Measurements from ENCODE around the gene RPL21.

RPL21 gene

DNA sequence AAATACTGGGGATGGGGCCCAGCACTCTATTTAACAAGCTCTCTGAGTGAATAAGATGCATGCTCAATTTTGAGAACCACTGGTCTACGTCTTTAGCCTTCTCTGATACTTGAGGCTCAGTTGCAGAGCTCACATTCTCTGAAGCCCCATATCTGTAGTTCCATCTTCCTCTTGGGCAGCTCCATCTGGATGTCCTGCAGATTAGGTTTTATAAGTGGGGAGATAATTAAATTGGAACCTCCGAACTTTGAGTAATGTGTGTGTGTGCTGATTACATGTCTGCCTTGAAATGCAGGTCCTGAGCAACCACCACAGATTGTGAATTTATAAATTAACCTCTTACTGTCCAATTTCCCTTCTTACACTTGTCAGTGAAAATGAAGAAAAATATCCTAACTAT lies 12.1 kb downstream of the RPL21 start:
- Histone ChIP-seq H3K9ac (ENCODE audit: low read length) (no peak overlapping the region), H3K27me3 (ENCODE audit: control insufficient read depth, insufficient read depth, low read length) (no peaks in the 10 kb centered on the region), H3K4me1 (ENCODE audit: control insufficient read depth, insufficient read depth, low read length) (peaks cover 18% of the 10 kb centered on the region), H3K4me3 (ENCODE audit: low read length) (no peak overlapping the region), H3K27ac (ENCODE audit: low read depth, low read length) (peak overlapping the region; percentile 29), H3K36me3 (ENCODE audit: control insufficient read depth, insufficient read depth, low read length) (peaks cover 5% of the 10 kb centered on the region)

DNA sequence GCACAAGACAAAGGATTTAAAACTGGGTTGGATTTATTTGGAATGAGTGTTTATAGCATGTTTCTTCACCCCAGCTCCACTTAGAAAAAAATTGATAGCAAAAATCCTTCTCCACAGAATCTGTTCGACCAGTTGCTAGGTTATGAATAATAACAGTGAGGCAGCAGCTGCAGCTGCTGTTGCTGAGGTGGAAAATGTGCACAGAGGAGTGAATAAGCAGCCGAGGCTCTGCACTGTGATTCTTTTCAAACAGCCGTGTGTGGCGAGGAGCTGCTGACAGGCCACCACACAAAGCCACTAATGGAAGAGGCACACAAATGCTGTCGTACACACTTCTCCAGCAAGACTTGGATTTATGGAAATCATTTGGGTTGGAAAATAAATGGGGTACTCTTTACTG lies 12.8 kb downstream of the RPL21 start:
- H3K4me1 ChIP-seq (ENCODE audit: control insufficient read depth, insufficient read depth, low read length), result peaks cover 18% of the 10 kb centered on the region
- H3K9ac ChIP-seq (ENCODE audit: low read length), result no peak overlapping the region
- no peaks in the 10 kb centered on the region for H3K36me3 ChIP-seq (ENCODE audit: control insufficient read depth, insufficient read depth, low read length)
- H3K27me3 ChIP-seq (ENCODE audit: control insufficient read depth, insufficient read depth, low read length), result no peaks in the 10 kb centered on the region
- no peak overlapping the region for H3K4me3 ChIP-seq (ENCODE audit: low read length)
- H3K27ac ChIP-seq (ENCODE audit: low read depth, low read length), result peak overlapping the region; percentile 29

DNA sequence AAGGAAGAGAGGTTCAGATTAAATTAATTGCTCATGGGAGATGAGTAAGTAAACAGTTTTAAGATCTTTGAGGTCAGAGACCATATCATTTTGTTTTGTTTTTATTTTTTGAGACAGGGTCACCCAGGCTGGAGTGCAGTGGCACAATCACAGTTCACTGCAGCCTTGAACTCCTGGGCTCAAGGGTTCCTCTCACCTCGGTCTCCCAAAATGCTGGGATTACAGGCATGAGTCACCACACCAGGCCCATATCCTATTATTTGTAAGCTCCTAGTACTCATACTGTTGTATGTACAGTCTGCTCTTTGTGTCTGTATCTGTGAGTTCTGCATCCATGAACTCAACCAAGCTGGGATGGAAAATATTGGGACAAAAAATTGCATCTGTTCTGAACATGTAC lies 13.3 kb downstream of the RPL21 start:
- H3K27ac ChIP-seq (ENCODE audit: low read depth, low read length), result peak overlapping the region; percentile 29
- H3K9ac ChIP-seq (ENCODE audit: low read length), result no peak overlapping the region
- no peaks in the 10 kb centered on the region for H3K27me3 ChIP-seq (ENCODE audit: control insufficient read depth, insufficient read depth, low read length)

DNA sequence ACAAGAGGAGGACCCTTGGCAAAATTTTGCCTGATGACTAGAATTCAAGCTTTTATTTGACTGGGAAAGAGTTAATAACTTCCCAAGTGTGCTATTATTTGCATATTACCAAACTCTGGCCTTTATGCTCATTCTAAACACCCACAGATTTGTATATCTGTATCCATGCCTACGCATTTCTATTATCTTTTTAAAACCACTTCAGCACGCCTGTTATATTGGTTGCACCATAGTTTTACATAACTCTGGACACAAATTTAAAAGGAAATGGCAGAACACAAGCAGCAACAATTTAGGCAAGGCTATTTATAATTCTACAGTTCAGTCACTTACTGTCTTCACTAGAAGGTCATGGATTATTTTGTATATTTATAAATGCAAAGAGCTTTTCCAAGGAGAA lies 15.6 kb downstream of the RPL21 start:
- no peaks in the 10 kb centered on the region for H3K36me3 ChIP-seq (ENCODE audit: control insufficient read depth, insufficient read depth, low read length)
- H3K27me3 ChIP-seq (ENCODE audit: control insufficient read depth, insufficient read depth, low read length), result no peaks in the 10 kb centered on the region
- H3K27ac ChIP-seq (ENCODE audit: low read depth, low read length), result no peak overlapping the region
- no peak overlapping the region for H3K9ac ChIP-seq (ENCODE audit: low read length)
- no peak overlapping the region for H3K4me3 ChIP-seq (ENCODE audit: low read length)
- peaks cover 18% of the 10 kb centered on the region for H3K4me1 ChIP-seq (ENCODE audit: control insufficient read depth, insufficient read depth, low read length)

More for the DNA sequence above, 13.3 kb downstream of the RPL21 start:
- H3K4me1 ChIP-seq (ENCODE audit: control insufficient read depth, insufficient read depth, low read length), result peaks cover 18% of the 10 kb centered on the region
- H3K36me3 ChIP-seq (ENCODE audit: control insufficient read depth, insufficient read depth, low read length), result no peaks in the 10 kb centered on the region
- no peak overlapping the region for H3K4me3 ChIP-seq (ENCODE audit: low read length)

DNA sequence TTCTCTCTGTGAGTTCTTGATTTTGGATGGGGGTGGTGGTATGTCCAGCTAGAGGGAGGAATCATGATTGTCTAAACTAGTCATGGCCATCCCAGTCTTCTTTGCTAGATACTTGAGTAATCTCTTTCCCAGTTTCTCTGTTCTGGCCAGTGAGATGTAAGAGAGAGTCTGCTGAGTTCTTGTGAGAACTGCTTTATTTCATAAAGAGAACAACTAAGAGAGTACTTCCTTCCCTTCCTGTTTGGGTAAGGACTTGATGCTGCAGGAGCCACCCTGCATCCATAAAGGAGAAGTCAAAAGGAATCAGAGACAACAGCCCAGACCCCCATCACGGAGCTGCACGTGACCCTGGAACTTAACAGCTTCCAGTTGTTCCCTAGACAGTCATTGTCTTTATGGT lies 16.2 kb downstream of the RPL21 start:
- Histone ChIP-seq H3K27me3 (ENCODE audit: control insufficient read depth, insufficient read depth, low read length) (no peaks in the 10 kb centered on the region), H3K4me1 (ENCODE audit: control insufficient read depth, insufficient read depth, low read length) (peaks cover 18% of the 10 kb centered on the region), H3K36me3 (ENCODE audit: control insufficient read depth, insufficient read depth, low read length) (no peaks in the 10 kb centered on the region), H3K9ac (ENCODE audit: low read length) (no peak overlapping the region), H3K4me3 (ENCODE audit: low read length) (no peak overlapping the region), H3K27ac (ENCODE audit: low read depth, low read length) (no peak overlapping the region)

DNA sequence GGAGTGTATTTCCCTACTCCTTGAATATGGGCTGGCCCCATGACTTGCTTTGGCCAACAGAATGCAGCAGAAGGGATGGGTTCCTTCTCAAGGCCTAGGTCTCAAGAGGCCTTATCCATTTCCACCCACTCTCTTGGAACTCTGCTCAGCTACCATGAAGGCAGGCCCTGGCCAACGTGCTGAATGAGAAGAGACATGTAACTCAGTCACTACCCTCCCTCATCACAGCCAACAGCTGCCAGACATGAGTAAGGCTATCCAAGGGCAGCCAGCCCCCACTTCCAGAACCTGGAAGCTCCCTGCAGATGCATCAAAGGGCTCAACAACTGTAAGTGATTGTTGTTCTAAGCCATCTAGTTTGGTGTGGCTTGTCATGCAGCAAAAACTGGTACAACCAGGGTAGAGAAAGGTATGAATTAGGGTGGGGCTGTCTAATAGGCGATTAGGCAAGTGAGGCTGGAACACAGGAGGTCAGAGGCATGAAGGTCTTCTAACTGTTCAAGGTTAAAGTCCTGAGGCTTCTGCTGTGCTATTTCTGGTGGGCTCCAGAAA lies 17.8 kb downstream of the RPL21 start:
- H3K27ac ChIP-seq (ENCODE audit: low read depth, low read length), result no peak overlapping the region
- no peak overlapping the region for H3K4me3 ChIP-seq (ENCODE audit: low read length)
- no peak overlapping the region for H3K9ac ChIP-seq (ENCODE audit: low read length)
- H3K4me1 ChIP-seq (ENCODE audit: control insufficient read depth, insufficient read depth, low read length), result peaks cover 22% of the 10 kb centered on the region
- no peaks in the 10 kb centered on the region for H3K27me3 ChIP-seq (ENCODE audit: control insufficient read depth, insufficient read depth, low read length)
- H3K36me3 ChIP-seq (ENCODE audit: control insufficient read depth, insufficient read depth, low read length), result no peaks in the 10 kb centered on the region

DNA sequence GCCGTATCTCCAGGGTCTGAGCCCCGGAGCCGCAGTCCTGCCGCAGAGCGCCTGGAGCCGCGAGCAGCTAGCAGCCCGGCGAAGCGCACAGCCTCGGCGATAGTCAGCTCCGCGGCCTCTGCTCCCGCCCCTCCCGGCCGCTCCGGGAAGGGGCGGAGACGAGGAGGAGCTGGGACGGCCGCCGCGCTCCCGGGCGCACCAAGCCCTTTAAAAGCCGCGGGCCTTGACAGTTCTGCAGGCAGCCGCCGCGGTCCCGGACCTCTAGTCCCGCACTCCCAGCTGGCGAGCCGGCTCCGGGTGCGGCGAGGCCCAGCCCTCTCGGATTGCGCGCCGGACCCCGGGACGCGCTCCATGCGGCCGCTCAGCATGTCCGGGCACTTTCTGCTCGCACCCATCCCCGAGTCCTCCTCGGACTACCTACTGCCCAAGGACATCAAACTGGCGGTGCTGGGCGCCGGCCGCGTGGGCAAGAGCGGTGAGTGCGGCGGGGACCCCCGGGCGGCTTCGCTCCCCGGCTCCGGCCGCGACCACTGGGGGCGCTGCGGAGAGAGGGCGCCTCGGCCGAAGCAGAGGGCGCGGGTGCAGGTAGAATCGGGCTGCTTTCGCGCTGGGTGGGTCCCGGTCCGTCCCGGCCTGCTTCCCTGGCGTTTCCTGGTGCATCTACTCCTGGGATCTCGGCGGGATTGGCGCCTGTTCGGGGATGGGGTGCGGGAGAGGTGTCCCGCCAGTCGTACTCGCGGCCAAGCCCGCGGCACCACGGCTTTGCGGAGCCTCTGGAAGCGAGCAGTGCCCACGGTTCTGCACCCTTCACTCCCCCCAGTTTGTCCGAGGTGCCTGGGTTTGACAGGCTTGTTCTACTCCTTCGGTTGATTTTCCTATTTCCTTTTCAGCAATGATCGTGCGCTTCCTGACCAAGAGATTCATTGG lies 19.5 kb downstream of the RPL21 start, which contains the start of gene RASL11A:
Gene RASL11A, plus strand, starts transcription at position 237 of the 927 bp plus-strand sequence. Its CDS starts 115 bp downstream, at position 352.
- Histone ChIP-seq H3K36me3 (ENCODE audit: control insufficient read depth, insufficient read depth, low read length) (no peaks in the 10 kb centered on the region), H3K4me1 (ENCODE audit: control insufficient read depth, insufficient read depth, low read length) (peaks cover 10% of the 10 kb centered on the region), H3K27me3 (ENCODE audit: control insufficient read depth, insufficient read depth, low read length) (no peaks in the 10 kb centered on the region), H3K27ac (ENCODE audit: low read depth, low read length) (peak within 1 kb of the TSS; percentile 92), H3K9ac (ENCODE audit: low read length) (peak within 1 kb of the TSS; percentile 88), H3K4me3 (ENCODE audit: low read length) (peak within 1 kb of the TSS; percentile 94)

DNA sequence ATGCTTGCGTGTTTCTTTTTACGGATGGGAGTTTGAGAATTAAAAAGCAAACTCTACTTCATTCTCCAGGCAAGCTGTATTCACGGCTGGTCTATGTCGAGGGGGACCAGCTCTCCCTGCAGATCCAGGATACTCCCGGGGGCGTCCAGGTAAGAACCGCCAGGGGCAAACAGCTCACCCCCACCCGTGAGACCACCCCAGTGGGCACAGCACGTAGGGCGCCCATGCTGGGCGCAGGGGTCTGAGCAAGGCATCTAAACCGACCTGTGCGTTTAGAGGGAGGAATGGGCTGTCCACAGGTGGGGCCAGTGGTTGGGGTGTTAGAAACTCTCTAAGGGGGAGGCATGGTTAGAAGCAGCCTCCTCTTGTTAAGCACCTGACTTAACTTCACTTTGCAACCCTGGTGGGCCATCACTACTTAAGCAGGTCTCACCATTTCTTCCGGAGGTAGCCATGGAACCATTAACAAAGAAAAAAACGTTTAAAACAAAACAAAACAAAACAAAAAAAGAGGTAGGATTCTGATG lies 20.3 kb downstream of the RPL21 start:
- Histone ChIP-seq H3K4me1 (ENCODE audit: control insufficient read depth, insufficient read depth, low read length) (peaks cover 9% of the 10 kb centered on the region), H3K9ac (ENCODE audit: low read length) (peak overlapping the region; percentile 88), H3K27ac (ENCODE audit: low read depth, low read length) (no peak overlapping the region), H3K27me3 (ENCODE audit: control insufficient read depth, insufficient read depth, low read length) (no peaks in the 10 kb centered on the region), H3K36me3 (ENCODE audit: control insufficient read depth, insufficient read depth, low read length) (no peaks in the 10 kb centered on the region), H3K4me3 (ENCODE audit: low read length) (peak overlapping the region; percentile 94)

DNA sequence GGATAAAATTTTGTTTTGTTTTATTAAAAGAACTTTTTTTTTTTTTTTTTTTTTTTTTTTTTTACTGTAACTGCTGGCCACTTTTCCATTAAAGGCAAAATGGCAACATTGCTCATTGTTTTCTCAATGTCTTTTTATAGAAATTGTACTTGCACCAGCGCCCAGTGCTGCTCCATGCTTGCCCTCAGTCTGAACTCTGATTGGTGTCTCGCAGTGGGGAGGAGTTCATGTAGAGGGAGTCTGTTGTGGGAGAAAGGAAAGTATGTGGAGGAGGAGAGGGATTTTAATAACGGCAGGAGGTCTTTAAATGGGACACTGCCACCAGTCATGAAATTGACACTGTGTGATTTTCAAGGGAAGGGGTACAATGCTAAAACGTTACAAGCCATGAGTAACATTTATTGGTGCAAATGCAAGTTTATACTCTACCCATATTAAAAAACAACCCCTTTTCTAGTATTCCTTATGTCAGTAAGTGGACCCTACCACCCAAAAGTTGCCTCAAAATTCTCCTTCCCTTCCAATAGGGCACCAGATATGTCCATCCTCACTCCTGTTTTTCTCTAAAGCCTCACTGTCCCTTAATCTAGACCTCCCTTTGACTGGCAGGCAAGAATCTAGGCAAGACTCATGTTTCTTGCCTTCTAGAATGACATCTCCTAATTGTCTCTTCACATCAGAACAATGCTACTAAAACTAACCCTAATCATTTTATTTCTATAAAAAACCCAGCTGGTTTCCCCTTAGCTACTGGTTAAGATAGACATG lies 22.5 kb downstream of the RPL21 start:
- Histone ChIP-seq H3K4me1 (ENCODE audit: control insufficient read depth, insufficient read depth, low read length) (peaks cover 4% of the 10 kb centered on the region), H3K27me3 (ENCODE audit: control insufficient read depth, insufficient read depth, low read length) (no peaks in the 10 kb centered on the region), H3K36me3 (ENCODE audit: control insufficient read depth, insufficient read depth, low read length) (no peaks in the 10 kb centered on the region), H3K27ac (ENCODE audit: low read depth, low read length) (no peak overlapping the region), H3K4me3 (ENCODE audit: low read length) (no peak overlapping the region), H3K9ac (ENCODE audit: low read length) (no peak overlapping the region)

DNA sequence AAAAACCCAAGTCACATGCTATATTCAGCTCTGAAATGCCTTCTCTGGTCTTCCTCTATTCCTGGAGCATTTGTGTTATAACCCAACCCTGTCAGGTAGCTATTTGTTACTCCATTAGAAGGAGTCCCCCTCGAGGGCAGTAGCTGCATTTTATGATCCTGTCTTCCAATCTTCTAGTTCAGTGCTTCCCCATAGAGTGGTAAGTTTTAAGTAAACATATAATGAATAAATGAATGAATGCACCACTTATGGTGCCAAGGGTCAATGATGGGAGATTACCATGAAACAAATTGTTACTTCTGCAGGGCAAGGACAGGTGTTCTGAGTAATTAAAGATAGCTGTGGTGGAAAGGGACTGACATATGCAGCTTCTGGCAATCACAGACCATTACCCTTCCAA lies 23.3 kb downstream of the RPL21 start:
- no peak overlapping the region for H3K27ac ChIP-seq (ENCODE audit: low read depth, low read length)
- no peak overlapping the region for H3K9ac ChIP-seq (ENCODE audit: low read length)
- H3K4me1 ChIP-seq (ENCODE audit: control insufficient read depth, insufficient read depth, low read length), result peaks cover 4% of the 10 kb centered on the region
- no peaks in the 10 kb centered on the region for H3K27me3 ChIP-seq (ENCODE audit: control insufficient read depth, insufficient read depth, low read length)
- no peak overlapping the region for H3K4me3 ChIP-seq (ENCODE audit: low read length)
- no peaks in the 10 kb centered on the region for H3K36me3 ChIP-seq (ENCODE audit: control insufficient read depth, insufficient read depth, low read length)

DNA sequence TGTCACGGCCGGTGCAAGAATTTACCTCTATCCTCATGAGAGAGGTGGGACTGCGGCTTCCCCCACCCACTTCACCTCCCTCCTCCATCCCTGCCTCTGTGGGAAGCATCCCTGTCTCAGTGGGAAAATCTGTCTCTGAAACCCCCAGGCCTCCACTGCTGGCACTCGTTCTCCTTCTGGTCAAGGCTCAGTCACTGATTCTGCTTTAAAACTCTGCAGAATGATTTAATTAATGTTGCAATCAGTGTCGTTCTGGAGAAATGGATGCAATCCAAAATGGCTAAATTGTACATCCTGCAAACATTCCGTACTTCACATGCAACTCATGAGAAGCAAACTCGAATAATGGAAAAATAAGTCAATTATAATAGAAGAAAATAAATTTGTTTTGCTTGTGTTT lies 24.8 kb downstream of the RPL21 start:
- no peak overlapping the region for H3K27ac ChIP-seq (ENCODE audit: low read depth, low read length)
- H3K4me1 ChIP-seq (ENCODE audit: control insufficient read depth, insufficient read depth, low read length), result peaks cover 4% of the 10 kb centered on the region
- no peaks in the 10 kb centered on the region for H3K27me3 ChIP-seq (ENCODE audit: control insufficient read depth, insufficient read depth, low read length)
- H3K36me3 ChIP-seq (ENCODE audit: control insufficient read depth, insufficient read depth, low read length), result no peaks in the 10 kb centered on the region
- no peak overlapping the region for H3K9ac ChIP-seq (ENCODE audit: low read length)
- no peak overlapping the region for H3K4me3 ChIP-seq (ENCODE audit: low read length)

DNA sequence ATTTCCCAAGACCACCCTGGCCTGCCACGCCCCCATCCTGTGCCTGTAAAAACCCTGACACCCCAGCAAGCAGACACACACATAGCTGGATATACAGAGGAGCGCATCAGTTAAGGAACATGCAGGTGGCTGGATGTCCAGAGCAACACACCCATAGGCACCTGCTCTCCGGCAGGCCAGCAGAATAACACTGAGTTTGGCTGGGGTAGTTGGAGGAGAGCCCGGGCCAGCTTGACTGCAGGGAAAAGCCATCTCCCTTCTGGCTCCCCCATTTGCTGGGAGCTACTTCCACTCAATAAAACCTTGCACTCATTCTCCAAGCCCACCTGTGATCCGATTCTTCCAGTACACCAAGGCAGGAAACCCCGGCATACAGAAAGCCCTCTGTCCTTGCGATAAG lies 28.1 kb downstream of the RPL21 start:
- Histone ChIP-seq H3K4me3 (ENCODE audit: low read length) (no peak overlapping the region), H3K36me3 (ENCODE audit: control insufficient read depth, insufficient read depth, low read length) (no peaks in the 10 kb centered on the region), H3K4me1 (ENCODE audit: control insufficient read depth, insufficient read depth, low read length) (no peaks in the 10 kb centered on the region), H3K27ac (ENCODE audit: low read depth, low read length) (no peak overlapping the region), H3K27me3 (ENCODE audit: control insufficient read depth, insufficient read depth, low read length) (no peaks in the 10 kb centered on the region), H3K9ac (ENCODE audit: low read length) (no peak overlapping the region)
